Femur (tissue), 1 donor: ENCODE measurements around the gene FBN1.
A peak's percentile ranks its signal among the peaks of the same experiment; 100 is the strongest.

Source experiments
- DNase-seq: peaks from one replicate; pipeline ENCODE4 v3.0.0-alpha.2; 2017

The FBN1 gene

DNA sequence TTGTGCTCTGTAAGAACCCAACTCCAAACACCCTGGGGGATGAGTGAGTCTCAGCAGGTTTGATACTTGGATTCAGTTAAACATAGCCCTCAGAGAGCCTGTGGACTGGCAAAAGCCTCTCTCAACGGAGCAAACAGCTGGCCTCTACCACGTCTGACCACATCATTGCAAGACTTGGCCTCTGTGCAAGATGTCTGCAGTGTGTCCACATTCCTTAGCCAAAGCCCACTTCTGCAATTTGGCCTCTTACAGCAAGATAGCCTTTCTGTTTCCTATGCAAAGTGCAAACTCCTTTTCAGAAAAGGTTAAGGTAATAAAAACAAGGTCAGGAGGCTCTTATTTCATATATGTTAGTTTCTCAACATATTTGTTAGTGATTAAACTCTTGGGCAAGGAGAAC lies 27.9 kb downstream of the FBN1 start:
- peak; percentile 64 for DNase-seq

DNA sequence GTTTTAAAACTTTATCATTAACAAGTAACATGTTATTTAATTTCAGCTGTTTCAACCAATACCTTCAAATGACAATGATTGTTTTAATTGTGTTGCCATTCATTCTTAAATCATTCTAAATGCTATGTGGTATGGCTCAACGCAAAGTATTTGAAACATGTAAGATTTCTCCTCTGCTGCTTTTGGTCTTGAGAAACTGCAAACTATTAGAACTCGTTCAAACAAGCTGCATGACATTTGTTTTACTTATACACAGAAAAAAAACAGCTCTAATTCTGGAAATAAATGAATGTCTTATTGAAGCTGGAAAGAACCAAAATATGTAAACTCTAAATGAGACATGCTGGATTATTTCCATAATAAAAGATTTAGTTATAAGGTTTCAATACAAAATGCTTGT lies 29.3 kb downstream of the FBN1 start:
- no peak for DNase-seq

DNA sequence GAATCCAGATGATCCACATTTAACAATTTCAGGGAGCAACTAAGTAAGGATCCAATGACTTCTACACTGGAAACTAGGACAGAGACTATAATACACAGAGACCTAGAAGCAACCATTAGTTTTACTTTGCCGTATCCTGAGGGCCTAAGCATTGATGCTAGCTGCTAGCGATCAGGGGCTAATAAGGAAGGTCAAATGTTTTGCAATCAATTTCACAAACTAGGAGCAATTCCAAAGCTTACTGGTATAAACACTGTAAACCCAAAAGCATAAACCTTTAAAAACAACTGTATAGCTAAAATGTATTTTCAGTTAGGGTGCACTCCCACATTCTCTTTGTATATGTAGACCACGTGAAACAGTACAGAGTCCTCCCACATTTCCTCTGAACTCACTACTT lies 31.5 kb downstream of the FBN1 start:
- DNase-seq, result no peak

DNA sequence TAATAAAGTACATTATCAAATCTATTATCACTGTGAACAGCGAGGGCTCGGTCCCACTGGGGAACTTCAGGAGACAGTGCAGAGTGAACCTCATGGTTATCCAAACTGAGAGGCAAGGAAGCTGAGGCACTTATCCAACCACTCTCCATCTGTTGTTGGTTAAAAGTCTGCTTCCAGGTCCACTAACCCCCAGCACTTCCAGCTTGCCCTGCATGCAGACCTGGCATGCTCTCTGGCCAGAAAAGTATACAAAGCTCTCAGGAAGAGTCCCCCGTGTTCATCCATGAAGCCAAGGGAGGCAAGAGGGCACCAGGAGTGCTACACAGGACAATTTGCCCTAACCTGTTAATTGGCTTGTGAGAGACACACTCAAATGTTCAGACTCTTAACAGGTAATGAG lies 36.0 kb downstream of the FBN1 start:
- DNase-seq, result no peak

DNA sequence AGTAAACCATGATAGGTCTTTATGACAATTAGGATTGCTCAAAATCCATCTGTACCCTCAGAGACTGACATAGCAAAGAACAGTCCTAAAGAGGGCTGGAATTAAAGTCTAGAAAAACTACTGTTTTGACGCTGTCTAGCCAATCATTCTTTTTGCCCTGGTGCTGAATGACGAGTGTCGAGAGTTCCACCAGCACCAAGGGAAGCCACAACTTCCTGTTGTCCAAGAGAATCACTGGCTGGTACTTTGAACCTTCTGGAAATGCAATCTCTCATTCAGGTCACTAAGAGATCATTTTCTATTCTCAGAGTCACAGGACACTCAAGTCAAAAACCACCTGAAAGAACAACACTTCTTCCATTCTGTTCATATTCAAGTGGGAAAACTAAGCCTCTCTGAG lies 37.7 kb downstream of the FBN1 start:
- DNase-seq, result no peak

DNA sequence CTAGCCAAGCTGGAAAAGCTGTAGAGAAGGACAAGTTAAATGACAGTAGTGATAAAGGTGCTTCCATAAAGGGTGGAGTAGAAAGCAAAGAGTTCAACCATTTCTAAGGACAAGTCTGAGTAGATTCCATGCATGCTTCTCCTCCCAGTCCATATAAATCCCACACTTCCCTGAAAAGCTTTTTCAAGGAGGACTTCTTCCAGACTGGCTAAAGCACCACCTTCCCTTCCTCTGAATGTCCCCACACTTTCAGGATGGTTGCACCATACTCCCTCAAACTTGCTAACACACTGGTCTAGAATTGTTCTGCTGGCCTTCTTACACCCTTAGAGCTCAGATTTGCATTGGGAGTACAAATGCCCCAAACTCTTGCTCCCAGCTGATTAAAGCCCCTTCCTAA lies 40.9 kb downstream of the FBN1 start:
- DNase-seq, result no peak

DNA sequence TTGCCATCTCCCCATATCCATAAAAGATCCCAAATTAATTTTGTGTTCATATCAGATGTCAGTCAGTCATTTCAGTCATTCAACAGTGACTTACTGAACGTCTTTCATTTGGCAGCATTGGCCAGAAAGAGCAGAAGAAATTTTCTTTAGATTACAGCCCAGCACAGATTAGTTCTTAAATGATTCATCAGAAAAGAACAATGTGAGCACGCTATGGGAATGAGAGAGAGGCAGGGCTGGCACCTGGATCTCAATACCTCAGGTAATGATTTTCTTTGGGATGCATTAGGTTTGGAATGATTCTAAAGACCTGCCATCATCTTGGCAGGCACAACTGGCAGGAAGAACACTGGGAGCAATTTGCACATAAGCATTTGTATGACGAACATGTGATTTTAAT lies 41.6 kb downstream of the FBN1 start:
- DNase-seq, result no peak

DNA sequence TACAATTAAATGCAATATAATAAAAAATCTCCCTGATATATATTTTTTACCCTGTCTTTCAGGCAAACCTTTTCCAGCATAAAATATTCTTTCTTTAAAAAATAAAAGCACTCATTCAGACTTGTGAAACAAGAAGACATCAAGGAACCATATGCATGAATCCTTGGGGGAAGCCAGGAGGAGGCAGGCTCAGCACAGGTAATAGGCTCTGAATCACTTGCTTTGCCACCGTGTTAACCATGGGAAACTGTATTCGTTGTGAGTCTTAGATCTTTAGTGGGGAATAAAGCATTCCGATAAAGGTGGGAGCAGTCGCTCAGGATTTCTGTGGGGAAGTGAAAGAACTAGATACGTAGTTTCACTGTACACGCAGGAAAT lies 42.4 kb downstream of the FBN1 start:
- no peak for DNase-seq

DNA sequence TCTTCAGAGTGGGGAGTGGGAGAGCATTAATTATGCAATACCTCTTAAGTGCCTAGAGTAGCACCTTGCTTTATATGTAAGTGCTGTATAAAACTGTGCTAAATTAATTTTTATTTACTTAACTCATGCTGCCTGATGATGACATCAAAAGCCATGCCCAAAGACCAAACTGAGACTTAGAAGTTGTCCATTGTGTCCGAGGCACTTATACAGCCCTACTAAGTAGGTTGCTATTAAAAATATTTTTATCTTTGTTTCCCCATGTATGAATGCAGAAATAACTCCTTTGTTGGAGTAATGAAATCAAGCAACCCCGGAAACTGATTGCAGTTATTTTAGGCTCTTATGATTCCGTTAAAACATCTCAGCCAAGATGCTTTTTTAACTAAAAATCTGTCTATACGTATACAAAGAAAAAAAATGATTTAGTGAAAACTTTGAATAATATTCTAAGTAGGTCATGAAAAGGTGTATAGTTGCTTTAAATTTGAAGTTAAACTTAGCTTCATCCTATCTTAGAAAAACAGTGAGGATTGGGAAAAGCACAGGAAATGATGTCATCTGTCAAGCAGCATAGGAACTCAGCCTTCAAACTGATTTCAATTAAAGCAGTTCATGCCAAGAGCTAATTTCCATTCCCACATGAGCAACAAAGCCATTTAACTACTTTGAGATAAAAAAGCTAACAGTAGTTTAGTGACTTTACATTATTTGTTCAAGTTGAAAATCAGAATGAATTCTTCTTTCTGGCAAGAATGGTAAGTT lies 43.0 kb downstream of the FBN1 start:
- no peak for DNase-seq

DNA sequence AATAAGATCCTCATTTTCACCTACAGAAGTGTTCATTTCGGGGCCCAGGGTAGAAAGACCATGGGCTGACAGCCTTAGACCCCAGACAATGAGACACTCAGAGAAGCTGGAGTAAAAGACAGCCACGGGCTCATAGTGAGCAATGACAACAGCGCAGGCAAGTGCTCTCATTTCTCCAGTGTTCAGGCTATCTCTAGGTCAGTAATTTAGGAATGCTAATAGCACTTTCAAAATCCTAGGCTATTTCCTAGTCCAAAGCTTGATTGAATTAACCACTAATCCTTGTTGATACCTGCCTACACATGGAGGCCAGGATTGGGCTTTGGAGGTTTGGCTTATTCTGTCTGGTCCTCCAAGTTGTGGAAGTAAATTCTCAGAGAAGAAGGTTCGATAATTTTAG lies 44.4 kb downstream of the FBN1 start:
- no peak for DNase-seq

DNA sequence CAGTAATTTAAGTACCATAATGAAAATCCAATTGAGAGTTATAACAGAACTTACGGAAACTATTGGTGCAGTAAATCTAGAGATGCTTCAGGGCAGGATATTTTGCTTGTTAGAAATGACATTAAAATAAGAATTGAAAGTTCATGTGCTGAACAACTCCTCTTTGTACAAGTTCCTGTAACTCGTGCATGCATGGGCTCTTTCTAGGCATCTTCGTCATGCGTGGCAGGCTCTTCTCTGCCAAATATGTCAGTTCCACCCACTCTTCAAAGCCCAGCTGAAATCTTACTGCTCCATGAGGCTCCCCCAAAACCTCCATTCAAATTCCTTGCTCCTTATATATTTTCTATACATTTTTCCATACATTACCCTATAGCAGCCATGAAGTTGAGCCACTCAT lies 48.7 kb downstream of the FBN1 start:
- DNase-seq, result no peak

DNA sequence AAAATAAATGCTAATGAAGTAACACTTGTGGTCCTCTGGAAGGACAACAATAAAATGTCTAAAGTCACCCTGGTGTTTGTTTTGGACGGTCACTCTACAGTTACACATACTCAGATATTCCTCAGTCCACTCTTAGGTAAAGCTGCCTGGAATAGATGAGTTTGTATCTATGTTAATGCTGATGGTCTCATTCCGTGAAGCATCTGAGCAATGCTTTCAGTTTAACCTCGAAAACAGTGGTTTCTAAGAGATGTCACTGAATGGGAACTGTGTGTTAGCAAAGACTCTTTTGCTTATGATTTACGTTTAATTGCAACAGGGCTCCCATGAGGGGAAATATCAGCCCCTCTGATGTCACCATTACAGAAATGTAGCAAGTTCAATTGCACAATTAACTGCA lies 49.1 kb downstream of the FBN1 start:
- DNase-seq, result no peak

GRCh38 chr15:48595981-48596380 lies 49.5 kb downstream of the FBN1 start:
- no peak for DNase-seq

DNA sequence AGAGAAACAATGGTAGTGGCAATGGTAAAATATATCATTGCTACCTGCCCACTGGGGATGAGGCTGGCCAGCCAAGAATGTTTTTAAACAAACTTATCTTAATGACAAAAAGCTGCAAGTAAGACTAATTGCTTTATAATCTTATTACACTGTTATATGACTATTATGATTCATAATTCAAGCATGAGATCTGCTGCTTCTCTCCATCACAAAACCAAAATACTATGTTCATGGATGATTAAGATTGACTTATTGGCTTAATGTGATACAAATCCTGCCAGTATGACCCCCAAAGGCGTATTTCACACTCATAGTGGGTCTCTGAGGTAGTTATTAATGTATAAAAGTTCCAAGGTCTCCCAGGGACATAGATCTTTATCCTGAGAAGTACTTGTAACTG lies 52.6 kb downstream of the FBN1 start:
- no peak for DNase-seq

- no peak for DNase-seq
These were observed 53.2 kb downstream of the FBN1 start for GRCh38 chr15:48592221-48592731.

DNA sequence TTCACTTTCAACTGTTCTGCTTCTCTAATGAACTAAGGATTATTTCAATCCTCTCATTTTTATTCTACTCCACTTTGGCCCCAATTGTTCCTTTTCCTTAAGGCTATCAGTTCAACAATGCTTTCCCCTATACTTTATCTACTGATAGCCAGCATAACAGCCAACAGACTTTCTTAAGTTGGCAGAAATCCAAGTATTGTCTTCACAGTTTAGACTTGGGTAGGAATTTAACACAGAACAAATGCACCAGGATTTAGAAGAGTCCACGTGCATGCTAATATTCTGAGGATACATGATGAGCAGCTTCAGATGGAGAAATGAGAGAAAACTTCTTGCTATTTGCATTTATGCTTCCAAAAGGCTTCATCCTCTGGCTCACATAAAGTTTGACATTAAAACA lies 54.8 kb downstream of the FBN1 start:
- no peak for DNase-seq

- no peak for DNase-seq
These were observed 60.5 kb downstream of the FBN1 start for GRCh38 chr15:48584812-48585563.

DNA sequence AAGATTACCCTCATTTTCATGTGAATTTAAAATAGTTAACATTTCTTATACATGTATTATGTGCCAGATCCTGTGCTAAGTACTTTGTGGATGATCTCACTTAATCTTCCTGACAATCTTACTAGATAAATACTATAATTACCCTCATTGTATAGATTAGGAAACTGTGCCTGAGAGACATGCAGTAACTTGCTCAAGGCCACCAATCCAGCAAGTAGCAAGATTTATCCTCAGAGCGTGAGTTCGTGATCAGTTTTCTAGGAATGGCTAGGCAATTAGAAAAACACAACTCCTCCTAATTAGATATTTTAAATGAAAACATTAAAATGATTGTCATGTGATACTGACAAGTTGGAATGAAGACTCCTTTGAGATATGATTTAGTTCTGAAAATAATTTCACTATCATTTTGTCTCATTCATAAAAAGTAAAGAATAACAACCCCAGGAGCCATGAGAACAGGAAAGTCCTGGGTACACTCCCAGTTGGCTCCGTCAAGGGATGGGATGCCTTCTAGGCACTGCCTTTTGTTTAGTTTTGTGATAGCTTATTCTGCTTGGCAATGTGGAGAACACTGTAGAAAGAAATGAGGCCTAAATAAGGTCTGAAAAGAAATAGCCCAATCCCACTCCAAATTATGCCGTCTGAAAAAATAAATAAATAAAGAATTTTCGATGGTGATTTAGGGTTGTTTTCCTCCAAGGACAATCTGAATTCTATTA lies 61.3 kb downstream of the FBN1 start:
- no peak for DNase-seq

GRCh38 chr15:48582452-48583247 lies 62.9 kb downstream of the FBN1 start:
- DNase-seq, result peak; percentile 56

- no peak for DNase-seq
These were observed 64.3 kb downstream of the FBN1 start for GRCh38 chr15:48581219-48581618.

- no peak for DNase-seq
These were observed 64.8 kb downstream of the FBN1 start for GRCh38 chr15:48580736-48581135.

GRCh38 chr15:48579945-48580671 lies 65.4 kb downstream of the FBN1 start:
- DNase-seq, result no peak
